8988T (cell line): ENCODE results near the gene SLC6A14.

Experiments used
- DNase-seq: peaks from one replicate; pipeline ENCODE4 v3.0.0; 2011

SLC6A14 gene, protein sequence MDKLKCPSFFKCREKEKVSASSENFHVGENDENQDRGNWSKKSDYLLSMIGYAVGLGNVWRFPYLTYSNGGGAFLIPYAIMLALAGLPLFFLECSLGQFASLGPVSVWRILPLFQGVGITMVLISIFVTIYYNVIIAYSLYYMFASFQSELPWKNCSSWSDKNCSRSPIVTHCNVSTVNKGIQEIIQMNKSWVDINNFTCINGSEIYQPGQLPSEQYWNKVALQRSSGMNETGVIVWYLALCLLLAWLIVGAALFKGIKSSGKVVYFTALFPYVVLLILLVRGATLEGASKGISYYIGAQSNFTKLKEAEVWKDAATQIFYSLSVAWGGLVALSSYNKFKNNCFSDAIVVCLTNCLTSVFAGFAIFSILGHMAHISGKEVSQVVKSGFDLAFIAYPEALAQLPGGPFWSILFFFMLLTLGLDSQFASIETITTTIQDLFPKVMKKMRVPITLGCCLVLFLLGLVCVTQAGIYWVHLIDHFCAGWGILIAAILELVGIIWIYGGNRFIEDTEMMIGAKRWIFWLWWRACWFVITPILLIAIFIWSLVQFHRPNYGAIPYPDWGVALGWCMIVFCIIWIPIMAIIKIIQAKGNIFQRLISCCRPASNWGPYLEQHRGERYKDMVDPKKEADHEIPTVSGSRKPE

DNA sequence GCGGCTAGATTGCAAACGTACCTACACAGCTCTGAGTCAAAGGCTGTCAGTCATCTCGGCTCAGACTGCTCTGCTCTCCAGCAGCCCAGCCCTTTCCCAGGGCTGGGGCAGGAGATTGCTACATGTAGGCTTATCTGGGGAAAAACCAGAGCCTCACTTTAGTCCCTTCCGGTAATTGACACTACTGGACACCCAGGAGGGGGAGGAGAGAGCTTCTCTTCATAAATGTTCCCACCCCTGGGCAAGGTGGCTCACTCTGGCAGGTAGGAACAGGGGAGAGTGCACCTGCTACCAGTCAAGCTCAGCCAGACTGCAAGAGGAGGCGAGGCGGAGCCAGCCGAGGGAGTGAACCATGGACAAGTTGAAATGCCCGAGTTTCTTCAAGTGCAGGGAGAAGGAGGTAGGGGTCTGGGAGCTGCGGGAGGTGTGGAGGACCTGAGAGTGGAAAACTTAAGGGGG lies at the start of gene SLC6A14:
Gene SLC6A14 (plus strand): TSS at position 249 of the 459 bp plus-strand sequence. CDS start 104 bp downstream, at position 353.
- no peak for DNase-seq

DNA sequence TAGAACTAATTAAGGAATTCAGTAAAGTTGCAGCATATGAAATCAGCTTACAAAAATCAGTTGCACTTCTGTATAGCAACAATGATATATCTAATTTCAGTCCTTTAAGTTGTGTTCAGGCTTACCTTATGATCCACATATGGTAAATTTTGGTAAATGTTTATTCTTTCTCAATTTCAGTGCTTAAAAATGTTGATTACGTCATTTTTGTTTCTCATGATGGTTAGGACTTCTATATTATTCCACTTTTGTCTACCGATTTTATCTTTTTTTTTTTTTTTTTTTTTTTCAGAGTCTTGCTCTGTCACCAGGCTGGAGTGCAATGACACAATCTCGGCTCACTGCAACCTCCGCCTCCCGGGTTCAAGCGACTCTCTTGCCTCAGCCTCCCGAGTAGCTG lies 40.7 kb upstream of the SLC6A14 start:
- DNase-seq = no peak

DNA sequence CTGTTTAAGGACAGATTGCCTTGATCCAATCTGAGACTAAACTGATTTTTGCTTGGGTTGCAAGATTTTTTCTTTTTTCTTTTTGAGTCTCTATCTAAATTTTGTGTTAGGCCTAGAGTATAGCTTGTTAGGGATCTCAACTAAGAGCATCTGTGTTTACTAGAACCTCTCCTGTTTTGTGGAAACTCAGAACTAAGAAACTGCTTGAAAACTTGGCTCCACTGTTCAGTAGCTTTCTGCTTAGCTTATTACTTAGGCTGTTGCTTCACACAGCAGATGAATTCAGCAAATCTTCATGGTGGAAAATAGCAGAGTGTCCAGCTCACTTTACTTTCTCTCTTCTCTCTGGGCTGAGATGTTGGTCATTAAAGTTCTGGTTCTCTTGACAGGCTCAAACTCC lies 36.7 kb upstream of the SLC6A14 start:
- DNase-seq = no peak

DNA sequence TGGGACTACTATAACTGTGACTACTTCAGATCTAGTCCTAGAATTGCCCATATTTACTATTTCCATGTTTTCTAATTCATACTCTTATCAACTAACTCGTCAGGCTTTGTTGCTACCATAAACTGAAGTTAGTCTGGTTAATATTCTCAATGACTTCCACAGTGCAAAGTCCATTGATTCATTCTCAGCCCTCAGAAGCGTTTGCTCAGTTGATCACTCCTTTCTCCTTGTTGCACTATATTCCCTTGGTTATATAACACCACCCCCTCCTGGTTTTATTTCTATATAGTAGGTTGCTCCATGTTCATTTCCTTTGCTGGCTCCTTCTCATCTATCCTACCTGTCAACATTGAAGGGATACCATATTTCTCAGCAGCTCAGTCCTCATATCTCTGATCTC lies 27.2 kb upstream of the SLC6A14 start:
- DNase-seq = no peak

DNA sequence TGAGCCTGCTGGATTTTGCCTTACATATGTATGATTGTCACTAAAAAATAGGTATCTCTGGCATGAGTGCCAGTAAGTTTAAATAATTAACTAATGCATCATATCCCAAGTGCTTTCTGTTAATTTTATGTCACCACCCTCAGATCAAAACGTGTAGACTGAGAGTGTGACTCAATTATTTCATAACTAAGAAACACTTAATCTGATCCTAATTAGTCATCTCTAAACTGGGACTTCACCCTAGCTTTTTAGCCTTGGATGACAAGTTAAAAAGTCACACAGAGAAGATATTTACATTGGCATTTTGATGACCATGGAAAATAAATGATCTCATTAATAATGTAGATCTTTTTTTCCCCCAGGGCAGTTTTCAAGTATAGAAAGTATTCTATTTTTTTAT lies 23.1 kb upstream of the SLC6A14 start:
- DNase-seq = no peak

DNA sequence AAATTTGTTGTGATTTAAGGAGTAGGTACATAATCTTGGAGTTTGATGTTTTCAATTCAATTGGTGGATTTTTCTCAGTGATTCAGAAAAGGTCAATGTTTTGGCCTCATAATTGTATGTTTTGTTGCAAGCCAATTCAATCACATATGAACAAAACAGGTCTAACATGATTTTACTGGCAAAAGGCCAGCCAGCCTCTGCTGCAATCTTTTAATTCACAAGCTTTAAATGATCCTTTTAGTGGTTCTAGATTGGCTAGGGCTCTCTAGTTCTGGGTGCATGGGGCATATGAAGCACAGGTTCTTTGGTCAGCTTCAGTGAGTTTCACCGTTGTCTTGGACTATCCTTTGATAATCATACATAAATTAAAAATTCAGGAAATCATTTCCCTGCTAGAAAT lies 19.2 kb upstream of the SLC6A14 start:
- DNase-seq = no peak

DNA sequence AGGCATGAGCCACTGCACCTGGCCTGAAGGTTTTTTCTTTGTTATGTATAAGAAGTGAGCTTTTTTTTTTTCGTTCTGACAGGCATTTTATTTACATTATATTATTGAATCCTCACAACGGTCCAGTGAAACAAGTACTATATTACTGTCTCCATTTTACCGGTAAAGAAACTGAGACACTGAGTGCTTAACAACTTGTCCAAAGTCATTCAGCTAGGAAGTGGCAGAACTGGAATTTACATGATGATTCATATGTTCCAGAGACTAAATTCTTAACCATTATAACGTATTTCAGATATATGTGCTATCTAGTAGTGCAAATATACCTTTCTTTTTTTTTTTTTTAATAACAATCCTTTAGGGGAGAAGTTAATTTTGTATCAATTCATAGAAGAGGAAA lies 18.4 kb upstream of the SLC6A14 start:
- DNase-seq = no peak

DNA sequence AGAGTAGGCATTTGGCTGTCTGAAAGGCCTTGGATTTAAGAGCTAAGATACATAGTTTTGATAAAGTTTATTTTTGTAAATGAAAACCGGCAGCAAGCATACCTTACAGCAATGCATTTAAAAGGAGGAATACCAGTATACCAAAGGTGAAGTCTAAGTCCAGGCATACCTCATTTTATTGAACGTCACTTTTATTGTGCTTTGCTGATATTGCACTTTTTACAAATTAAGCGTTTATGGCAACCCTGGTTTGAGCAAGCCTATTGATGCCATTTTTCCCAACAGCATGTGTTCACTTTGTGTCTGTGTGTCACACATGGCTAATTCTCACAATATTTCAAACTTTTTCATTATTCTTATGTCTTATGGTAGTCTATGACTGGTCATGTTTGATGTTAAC lies 8.4 kb upstream of the SLC6A14 start:
- DNase-seq = no peak

DNA sequence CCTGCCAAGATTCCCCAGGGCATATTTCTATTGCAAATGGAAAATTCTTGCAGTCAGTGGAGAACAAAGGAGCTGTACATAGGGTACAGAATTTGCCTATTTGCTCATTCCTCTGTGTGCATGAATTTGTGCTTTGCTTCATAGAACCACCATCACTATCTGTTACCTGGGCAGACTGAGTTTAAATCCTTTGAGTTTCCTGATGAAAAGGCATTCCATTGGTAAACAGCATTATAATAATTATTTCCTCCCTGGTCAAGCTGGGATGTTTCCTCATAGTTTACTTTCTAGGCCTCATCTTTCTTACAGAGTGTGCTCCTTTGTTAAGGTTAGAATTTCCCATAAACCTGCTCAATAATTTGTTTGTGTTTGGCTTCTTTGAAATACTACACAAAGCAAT lies 809 bp upstream of the SLC6A14 start:
- no peak for DNase-seq

DNA sequence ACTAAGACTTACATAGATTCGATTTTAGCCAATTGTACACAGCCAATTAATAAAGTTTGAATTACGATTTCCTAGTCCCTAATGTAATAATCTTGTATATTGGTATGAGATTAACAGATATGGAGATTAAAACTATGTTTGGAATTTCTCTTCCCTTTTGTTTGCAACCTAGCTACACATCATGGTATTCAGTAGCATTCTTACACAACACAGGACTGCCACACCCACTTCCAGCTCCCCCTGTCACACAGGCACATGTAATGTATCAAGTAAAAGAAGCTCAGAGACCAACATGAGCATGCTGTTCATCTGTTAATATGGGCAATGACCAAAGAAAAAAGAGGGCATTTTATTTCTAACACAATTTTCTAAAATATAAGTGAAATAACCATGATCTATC lies 12.8 kb downstream of the SLC6A14 start:
- DNase-seq = no peak

DNA sequence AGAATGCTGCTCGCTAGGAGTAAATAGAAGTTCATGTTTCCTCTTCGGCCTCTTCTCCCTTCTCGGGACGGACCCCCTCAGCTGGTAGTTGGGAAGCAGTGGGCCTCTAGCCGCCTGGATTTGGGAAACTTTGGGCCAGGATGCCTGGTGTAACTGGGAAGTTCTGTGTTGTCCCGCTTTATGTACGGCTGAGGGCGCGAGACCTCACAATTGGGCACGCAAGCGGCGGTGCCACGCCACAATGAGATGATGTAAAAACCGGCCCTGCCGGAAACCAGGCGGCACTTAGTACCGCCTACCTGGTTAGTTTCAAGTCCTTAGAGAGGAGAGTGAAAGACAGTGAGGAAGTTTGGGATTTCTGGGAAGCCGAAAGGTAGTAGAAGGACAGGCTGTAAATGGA lies 26.4 kb downstream of the SLC6A14 start, which contains the start of gene CT83:
Gene CT83 (minus strand): TSS at position 155 of the 400 bp plus-strand sequence. CDS start 120 bp downstream, at position 35.
- DNase-seq = no peak

DNA sequence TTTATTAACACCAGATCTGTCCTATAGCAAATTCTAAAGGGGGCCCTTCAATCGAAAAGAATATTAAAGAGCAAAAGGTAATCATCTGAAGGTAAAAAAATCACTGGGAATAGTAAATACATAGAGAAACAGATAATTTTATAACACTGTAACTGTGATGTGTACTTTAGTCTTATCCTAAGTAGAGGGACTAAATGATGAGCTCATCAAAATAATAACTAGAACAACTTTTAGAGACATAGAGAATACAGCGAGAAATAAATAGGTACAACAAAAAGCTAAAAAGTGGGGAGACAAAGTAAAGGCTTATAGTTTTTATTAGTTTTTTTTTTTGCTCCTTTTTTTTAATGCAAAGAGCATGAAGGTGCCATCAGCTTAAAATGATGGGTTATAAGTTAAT lies 43.7 kb downstream of the SLC6A14 start:
- DNase-seq = no peak

DNA sequence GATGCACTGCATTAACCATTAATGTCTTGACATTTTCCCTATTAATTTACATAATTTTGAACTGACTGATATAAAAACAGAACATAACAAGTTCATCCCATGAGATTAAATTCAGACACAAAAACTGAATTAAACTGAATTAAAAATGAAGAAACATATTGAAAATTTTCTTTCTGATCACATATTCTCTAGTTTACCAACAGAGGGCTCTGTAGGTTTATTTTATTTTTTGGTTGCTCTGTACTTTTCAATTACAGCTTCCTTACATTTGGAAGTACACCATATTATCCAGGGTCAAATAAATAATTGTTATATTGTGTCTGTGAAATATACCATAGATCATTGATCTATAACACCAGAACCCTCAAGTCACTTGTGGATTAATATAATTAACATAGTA lies 53.7 kb downstream of the SLC6A14 start:
- no peak for DNase-seq

DNA sequence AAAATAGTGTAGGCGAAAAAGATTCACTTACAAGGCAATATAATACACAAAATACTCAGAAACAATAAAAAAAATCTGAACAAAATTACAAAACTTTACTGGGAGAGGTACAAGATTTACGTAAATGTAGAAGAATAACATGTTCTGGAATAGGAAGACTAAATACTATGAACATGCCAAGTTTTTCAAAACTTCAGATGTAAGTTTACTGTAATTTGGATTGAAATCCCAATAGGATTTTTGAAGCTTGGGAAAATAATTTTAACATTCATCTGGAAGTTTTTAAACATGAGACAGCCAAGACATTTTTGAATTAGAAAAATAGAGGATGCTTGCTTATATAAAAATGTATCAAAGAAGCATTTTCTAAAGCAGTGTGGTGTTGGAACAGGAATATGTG lies 56.9 kb downstream of the SLC6A14 start:
- DNase-seq = no peak

DNA sequence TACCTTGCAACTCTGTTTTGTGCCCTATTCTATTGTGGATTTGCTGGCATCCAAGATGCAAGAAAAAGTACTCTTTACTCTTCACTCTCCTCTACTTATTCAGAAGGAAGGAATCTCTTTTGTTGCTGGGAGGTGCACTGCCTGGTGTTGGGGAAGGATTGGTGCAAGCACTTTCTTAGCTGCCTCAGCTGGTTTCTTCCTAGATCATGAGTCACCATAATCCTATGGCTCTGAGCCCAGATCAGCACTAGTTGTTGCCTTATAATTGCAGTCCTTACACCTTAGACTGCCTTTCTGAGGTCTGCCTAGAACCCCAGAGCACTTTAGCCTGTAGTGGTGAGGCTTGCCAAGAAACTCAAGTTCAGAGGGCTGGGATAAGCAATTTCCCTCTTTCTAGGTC lies 63.4 kb downstream of the SLC6A14 start:
- no peak for DNase-seq
